GOT3 (cell line): Measurements from ENCODE around the gene GAMT.

Source experiments
- DNase-seq: peaks from one replicate; lab custom pipeline; 2025; ENCODE audit warnings: mixed read lengths; lab: John Stamatoyannopoulos, UW

GAMT gene

GRCh38 chr19:1400281-1401137 lies 833 bp downstream of the GAMT start:
- no peak for DNase-seq

GRCh38 chr19:1399745-1400144 lies 1.6 kb downstream of the GAMT start:
- DNase-seq, result no peak

DNA sequence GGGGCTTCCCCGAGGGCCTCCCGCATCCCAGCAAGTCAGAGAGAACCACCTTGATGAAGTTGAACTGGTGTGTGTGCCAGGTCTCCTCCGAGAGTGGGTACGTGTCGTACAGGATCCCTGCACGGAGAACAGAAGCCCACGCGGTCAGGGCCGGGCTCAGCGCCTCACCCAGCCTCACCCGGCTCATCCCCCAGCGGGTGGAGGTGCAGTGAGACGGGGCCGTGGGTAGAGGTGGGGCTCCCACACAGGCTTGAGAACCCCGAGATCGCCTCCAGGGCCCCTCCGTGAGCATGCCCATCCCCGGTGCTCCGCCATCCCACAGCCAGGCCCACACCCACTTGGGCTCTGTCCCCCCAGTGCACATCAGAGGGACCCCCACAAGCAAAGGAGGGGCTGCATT lies 2.3 kb downstream of the GAMT start:
- DNase-seq, result no peak

DNA sequence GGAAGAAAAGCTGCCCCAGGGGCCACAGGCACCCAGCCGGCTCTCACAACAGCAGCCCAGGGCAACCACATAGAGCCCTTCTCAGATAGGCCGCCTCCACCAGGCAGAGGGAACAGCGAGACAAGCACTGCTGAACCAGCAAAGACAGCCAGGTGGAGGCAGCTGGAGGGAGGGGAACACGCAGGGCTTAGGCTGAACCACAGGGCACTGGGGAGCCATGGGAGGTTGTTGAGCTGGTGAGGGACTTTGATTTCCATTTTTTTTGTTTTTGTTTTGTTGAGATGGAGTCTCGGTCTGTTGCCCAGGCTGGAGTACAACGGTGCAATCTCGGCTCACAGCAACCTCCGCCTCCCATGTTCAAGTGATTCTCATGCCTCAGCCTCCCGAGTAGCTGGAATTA lies 3.5 kb downstream of the GAMT start:
- no peak for DNase-seq

- no peak for DNase-seq
Observed at GRCh38 chr19:1396768-1397679, 4.3 kb downstream of the GAMT start.

- DNase-seq, result no peak
Observed at GRCh38 chr19:1396019-1396767, 5.1 kb downstream of the GAMT start.

DNA sequence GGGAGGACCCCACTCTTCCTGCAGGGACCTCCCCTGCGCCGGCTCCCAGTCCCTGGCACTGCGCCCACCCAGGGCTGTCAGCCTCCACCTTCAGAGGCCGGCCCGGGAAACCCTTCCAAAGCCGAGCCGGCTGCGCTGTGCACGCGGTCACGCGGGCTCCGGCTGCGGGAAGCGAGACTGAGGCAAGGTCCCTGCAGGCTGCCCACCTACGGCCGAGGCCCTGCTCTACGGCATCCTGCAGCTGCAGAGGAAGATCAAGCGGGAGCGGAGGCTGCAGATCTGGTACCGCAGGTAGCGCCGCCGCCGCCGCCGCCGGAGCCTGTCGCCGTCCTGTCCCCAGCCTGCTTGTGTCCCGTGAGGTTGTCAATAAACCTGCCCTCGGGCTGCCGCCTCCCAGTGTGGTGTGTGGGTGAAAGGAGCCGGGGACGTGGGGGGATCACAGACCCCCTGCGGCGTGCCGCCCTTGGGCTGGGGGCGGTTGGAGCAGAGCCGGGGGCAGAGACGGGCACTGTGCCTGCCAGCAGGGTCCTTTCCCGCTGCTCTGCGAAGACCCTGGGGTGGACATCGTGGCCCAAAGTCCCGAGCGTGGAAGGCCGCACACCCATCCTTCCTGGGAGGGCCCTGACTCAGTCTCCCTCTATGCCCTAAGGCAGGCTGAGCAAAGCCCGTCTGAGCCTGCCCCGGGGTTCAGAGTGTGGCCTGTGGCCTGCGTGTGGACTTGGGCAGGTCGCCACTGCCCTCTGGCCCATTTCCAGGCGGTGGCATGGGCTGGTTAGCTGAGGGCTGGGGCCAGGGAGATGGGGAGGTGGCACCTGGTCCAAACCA lies 5.9 kb downstream of the GAMT start:
- DNase-seq, result no peak

GRCh38 chr19:1394252-1395193 lies 6.8 kb downstream of the GAMT start:
- no peak for DNase-seq

GRCh38 chr19:1393841-1394240 lies 7.5 kb downstream of the GAMT start:
- no peak for DNase-seq

GRCh38 chr19:1392939-1393530 lies 8.3 kb downstream of the GAMT start:
- DNase-seq, result no peak

DNA sequence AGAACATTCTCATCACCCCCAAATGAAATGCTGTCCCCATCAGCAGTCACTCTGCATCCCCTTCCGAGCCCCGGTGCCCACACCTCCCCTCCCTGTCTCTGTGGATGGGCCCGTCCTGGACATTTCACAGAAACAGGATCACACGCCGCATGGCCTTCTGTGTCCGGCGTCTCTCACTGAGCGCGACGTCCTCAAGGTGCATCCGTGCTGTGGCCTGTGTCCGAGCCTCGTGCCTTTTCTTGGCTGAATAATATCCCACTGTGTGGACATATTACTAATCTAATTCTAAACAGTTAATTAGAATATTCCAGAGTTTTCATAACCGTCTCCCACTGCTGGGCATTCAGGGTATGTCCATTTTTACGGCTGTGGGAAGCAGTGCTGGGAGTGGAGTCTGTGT lies 8.9 kb downstream of the GAMT start:
- no peak for DNase-seq

- no peak for DNase-seq
Observed at GRCh38 chr19:1390890-1391423, 10.4 kb downstream of the GAMT start.

GRCh38 chr19:1389033-1389940 lies 12.1 kb downstream of the GAMT start:
- DNase-seq, result no peak

DNA sequence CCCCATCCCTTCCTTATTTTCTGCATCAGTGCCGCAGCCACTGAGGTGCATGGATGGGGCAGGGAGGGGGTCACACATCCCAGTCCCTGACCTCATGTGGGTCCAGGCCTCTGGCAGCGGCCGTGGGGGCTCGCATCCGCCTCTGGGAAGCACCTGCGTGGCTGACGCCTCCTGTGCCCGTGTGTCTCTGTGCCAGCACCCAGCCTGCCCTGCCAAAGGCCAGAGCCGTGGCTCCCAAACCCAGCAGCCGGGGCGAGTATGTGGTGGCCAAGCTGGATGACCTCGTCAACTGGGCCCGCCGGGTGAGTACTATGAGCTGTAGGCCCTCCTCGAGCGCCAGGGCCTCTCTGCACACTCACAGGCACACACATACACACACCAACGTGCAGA lies 12.7 kb downstream of the GAMT start:
- no peak for DNase-seq

DNA sequence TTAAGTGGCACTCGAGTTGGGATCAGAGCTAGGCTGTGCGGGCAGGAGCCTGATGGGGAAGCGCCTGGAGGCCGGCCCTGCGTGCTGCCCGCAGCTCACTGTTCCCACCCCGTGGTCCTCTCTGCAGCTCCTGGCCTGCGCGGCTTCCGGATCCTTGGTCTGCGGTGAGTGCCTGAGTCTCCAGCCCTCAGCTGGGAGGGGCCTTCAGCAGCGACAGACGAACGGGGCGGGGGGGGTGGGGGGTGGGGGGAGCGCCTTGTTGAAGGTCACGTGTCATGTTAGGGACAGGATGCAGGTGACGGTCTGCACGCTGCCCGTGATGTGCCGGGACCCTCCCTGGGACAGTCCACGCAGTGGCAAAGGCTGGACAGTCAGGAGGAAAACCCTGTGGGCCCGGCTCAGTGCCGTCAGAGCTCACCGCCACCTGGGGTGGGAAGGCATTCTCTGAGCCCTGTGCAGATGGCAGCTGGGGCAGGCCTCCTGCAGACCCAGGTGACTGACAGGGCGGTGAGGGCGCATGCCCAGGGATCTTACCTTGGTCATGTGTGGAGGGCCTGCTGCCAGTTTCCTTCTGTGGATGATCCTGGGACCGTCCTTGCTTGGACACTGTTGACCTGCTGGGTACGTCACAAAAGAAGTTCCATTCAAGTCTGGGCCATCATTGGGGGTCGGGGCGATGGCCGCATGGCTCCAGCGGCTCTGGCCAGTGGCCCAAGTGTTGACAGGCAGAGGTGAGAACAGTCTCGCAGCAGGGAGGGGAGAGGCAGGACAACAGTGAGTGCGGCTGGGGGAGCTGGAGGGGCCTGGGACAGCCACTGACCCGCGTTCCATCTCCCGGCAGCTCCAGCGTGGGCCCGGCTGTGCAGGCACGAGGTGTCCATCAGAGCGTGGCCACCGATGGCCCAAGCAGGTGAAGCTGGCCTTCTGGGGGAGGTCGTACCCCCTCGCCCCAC lies 13.4 kb downstream of the GAMT start:
- DNase-seq, result no peak

DNA sequence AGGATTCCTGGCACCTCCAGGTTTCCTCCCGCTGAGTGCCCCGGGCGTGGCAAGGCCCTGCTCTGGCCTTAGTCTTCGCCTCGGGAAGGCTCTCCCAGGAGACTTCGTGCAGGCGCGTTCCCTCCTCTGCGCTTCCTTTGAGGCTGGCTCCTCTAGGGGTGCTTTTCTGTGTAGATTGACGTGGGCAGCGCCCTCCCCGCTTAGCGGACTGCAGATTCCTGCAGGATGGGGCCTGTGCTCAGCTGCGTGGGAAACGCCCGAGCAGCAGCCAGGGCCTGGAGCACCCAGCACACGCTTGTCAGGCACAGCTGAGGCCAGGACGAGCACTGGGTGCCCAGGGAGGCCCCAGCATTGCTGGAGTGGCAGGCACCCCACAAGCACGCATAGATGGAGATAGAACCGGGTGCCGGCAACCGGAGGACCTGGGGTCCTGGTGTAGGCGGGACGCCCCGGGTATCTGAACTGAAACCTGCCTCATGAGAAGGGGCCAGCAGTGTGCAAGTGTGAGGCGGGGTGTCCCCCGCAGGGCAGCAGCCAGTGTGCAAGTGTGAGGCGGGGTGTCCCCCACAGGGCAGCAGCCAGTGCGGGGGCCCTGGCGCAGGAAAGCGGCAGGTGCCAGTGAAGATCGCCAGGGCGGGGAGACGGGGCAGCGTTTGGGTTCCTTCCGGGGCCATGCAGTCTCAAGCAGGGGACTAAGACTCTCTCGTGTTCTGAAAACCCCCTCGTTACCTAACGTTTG lies 14.2 kb downstream of the GAMT start:
- no peak for DNase-seq

GRCh38 chr19:1385816-1386215 lies 15.5 kb downstream of the GAMT start:
- no peak for DNase-seq
